HCEC 1CT (cell line): ENCODE results near the gene LIX1L.

Experiments
- DNase-seq: peaks from one replicate; pipeline ENCODE4 v3.0.0-alpha.2; 2017

LIX1L gene

GRCh38 chr1:145957443-145958319 is at the start of gene LIX1L:
Gene LIX1L (minus strand): TSS chr1:145958017. CDS start chr1:145957927, 90 bp downstream.
- DNase-seq, result peak; percentile 98

GRCh38 chr1:146001709-146002108 is 43.9 kb upstream of the LIX1L start:
- DNase-seq, result no peak

- no peak for DNase-seq
These were observed 41.7 kb upstream of the LIX1L start for GRCh38 chr1:145999321-146000024.

- no peak for DNase-seq
These were observed 39.9 kb upstream of the LIX1L start for GRCh38 chr1:145997718-145998023.

- no peak for DNase-seq
These were observed 39.4 kb upstream of the LIX1L start for GRCh38 chr1:145997016-145997717.

- DNase-seq, result peak; percentile 99
These were observed 38.7 kb upstream of the LIX1L start, which contains the start of gene TXNIP for GRCh38 chr1:145996433-145997015. Gene TXNIP (minus strand): TSS chr1:145996579. CDS start chr1:145996266, 313 bp downstream.

GRCh38 chr1:145995964-145996432 is 38.2 kb upstream of the LIX1L start:
- DNase-seq, result no peak

- DNase-seq, result no peak
These were observed 37.5 kb upstream of the LIX1L start for GRCh38 chr1:145995148-145995881.

- DNase-seq, result no peak
These were observed 36.7 kb upstream of the LIX1L start for GRCh38 chr1:145994391-145995120.

- no peak for DNase-seq
These were observed 36.0 kb upstream of the LIX1L start for GRCh38 chr1:145993618-145994390.

GRCh38 chr1:145992958-145993617 is 35.3 kb upstream of the LIX1L start:
- no peak for DNase-seq

- no peak for DNase-seq
These were observed 34.7 kb upstream of the LIX1L start for GRCh38 chr1:145992502-145992936.

- no peak for DNase-seq
These were observed 34.1 kb upstream of the LIX1L start for GRCh38 chr1:145991735-145992412.

- no peak for DNase-seq
These were observed 32.5 kb upstream of the LIX1L start for GRCh38 chr1:145990249-145990855.

- no peak for DNase-seq
These were observed 31.0 kb upstream of the LIX1L start for GRCh38 chr1:145988773-145989172.

- DNase-seq, result no peak
These were observed 30.1 kb upstream of the LIX1L start for GRCh38 chr1:145987926-145988325.

- no peak for DNase-seq
These were observed 28.7 kb upstream of the LIX1L start for GRCh38 chr1:145986551-145986950.

- peak; percentile 93 for DNase-seq
These were observed 28.0 kb upstream of the LIX1L start for GRCh38 chr1:145985502-145986439.
